ENCODE results near the gene CXCL8. TPM values are rescaled to one million over a fixed set of nuclear protein-coding genes. Genes with fewer than 3 reads are reported as not detected.

The CXCL8 gene
- total RNA-seq, 1 experiment from 2014 or later: 477 TPM

GRCh38 chr4:73731968-73732610 is 8.3 kb upstream of the CXCL8 start:
- H3K9ac ChIP-seq (ENCODE audit: low read length): no peak overlapping the region; the same call in 1 of the 2 replicates
- no peaks in the 10 kb centered on the region for H3K9me2 ChIP-seq (replicated peaks; ENCODE audit: low read length)
- peak; percentile 12 for DNase-seq
- peaks cover 15% of the 10 kb centered on the region for H3F3A ChIP-seq (ENCODE audit: low read length, unreplicated experiment)
- no peaks in the 10 kb centered on the region for H3K9me3 ChIP-seq (ENCODE audit: low read length)
- H3K4me3 ChIP-seq (ENCODE audit: low read length): no peak overlapping the region
- intact Hi-C loops (cut with micrococcal nuclease): loop anchor here (10.0 kb wide), 1 partner anchor 373 kb away; no protein-coding TSS in a partner anchor
- no peak for ATAC-seq
- TF ChIP-seq EZH2phosphoT487 (IDR thresholded peaks at IDR 0.05; ENCODE audit: borderline replicate concordance, low read length) (no peak), CTCF (conservative IDR thresholded peaks at IDR 0.05; ENCODE audit: low read depth, low read length) (no peak), EZH2 (IDR thresholded peaks at IDR 0.05; ENCODE audit: low read length, unreplicated experiment) (no peak)
- no peaks in the 10 kb centered on the region for H3K79me2 ChIP-seq (ENCODE audit: low read length)
- H3K4me2 ChIP-seq (ENCODE audit: low read length): no peak overlapping the region
- BruUV-seq (replicated peaks): no TSS peak
- ChIA-PET POLR2A (ENCODE audit: unreplicated experiment) (no interaction called here), CTCF (no interaction called here)
- H3K4me1 ChIP-seq (ENCODE audit: insufficient read depth, low read length): peaks cover 70% of the 10 kb centered on the region
- H3K36me3 ChIP-seq (ENCODE audit: low read depth, low read length): no peaks in the 10 kb centered on the region
- no peaks in the 10 kb centered on the region for H3K27me3 ChIP-seq (ENCODE audit: low read length)
- no peak overlapping the region for H2AFZ ChIP-seq (ENCODE audit: low read length)
- H4K20me1 ChIP-seq (ENCODE audit: low read length): no peaks in the 10 kb centered on the region
- 0 out of 2 replicates have a peak overlapping the region, but pooled peaks have one; percentile 97 for H3K27ac ChIP-seq (ENCODE audit: low read length)

DNA sequence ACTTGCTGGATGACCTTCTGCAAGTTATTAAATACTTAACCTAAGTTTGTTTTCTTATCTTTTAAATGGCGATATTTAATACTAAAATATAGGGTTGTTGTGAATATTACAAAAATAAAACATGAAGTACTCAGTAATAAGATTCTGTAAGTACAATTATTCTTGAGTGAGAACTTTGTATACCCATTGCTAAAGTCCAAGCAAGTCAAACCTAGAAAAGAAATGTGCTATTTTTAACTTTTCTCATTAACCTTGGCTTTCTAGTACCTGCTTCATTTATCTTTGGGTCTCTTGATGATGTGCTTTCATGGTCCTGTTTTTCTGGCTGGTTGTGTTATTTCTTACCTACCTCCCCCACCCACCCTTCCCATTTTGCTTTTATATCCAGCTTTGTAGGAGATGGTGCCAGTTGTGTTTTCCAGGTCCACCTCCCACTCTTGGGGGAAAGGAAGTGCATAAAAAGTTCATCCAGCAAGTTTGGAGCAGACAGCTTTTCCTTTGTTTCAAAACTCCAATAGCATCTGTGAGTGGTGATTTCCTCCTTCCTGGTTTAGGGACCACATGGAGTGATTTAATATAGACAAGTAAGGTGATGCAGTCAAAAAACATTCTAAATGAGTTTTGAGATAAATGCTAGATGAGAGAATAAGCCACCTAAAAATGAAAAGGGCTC is 7.5 kb upstream of the CXCL8 start:
- Histone ChIP-seq H3K27ac (ENCODE audit: low read length) (no peak overlapping the region), H3K79me2 (ENCODE audit: low read length) (no peaks in the 10 kb centered on the region), H3K9ac (ENCODE audit: low read length) (0 out of 2 replicates have a peak overlapping the region, but pooled peaks have one; percentile 46), H3K4me3 (ENCODE audit: low read length) (no peak overlapping the region), H3K4me2 (ENCODE audit: low read length) (no peak overlapping the region), H3F3A (ENCODE audit: low read length, unreplicated experiment) (peaks cover 13% of the 10 kb centered on the region), H3K27me3 (ENCODE audit: low read length) (no peaks in the 10 kb centered on the region), H3K9me2 (replicated peaks; ENCODE audit: low read length) (no peaks in the 10 kb centered on the region), H2AFZ (ENCODE audit: low read length) (no peak overlapping the region), H3K4me1 (ENCODE audit: insufficient read depth, low read length) (peaks cover 62% of the 10 kb centered on the region), H3K36me3 (ENCODE audit: low read depth, low read length) (no peaks in the 10 kb centered on the region), H4K20me1 (ENCODE audit: low read length) (no peaks in the 10 kb centered on the region), H3K9me3 (ENCODE audit: low read length) (no peaks in the 10 kb centered on the region)
- no peak for ATAC-seq
- TF ChIP-seq EZH2phosphoT487 (IDR thresholded peaks at IDR 0.05; ENCODE audit: borderline replicate concordance, low read length) (no peak), CTCF (conservative IDR thresholded peaks at IDR 0.05; ENCODE audit: low read depth, low read length) (no peak), EZH2 (IDR thresholded peaks at IDR 0.05; ENCODE audit: low read length, unreplicated experiment) (no peak)
- POLR2A ChIA-PET (ENCODE audit: unreplicated experiment): no interaction called here
- CTCF ChIA-PET: no interaction called here
- no TSS peak for BruUV-seq (replicated peaks)
- peak; percentile 7 for DNase-seq
- intact Hi-C loops (cut with micrococcal nuclease): loop anchor here (10.0 kb wide), 1 partner anchor 372 kb away; no protein-coding TSS in a partner anchor
